Stimulated activated CD8-positive, alpha-beta memory T cell treated with anti-CD3 and anti-CD28 coated beads, Interleukin-7, amount 100 ng/mL, for 24 hours (primary cell): ENCODE measurements around the gene POU6F1.

ENCODE experiments used
- DNase-seq: peaks from one replicate; pipeline ENCODE4 v3.0.0-alpha.2; 2020; ENCODE audit warnings: low read depth

The POU6F1 gene

GRCh38 chr12:51162217-51162616, 55.6 kb downstream of the POU6F1 start:
- DNase-seq: no peak

GRCh38 chr12:51160814-51161459, 56.9 kb downstream of the POU6F1 start:
- DNase-seq: no peak

DNA sequence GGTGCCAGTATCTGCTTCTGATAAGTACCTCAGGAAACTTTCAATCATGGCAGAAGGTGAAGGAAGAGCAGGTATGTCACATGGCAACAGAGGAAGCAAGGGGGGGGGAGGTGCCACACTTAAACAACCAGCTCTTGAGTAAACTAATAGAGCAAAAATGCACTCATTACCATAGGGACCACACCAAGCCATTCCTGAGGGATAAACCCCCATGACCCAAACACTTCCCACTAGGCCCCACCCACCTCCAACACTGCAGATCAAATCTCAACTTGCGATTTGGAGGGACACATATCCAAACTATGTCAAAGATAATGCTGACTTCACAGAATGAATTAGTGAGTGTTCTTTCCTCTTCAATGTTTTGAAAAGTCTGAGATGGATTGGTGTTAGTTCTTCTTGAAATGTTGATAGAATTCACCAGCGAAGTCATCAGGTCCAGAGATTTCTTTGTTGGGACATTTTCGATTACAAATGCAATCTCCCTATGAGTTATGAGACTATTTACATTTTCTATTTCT, 61.6 kb downstream of the POU6F1 start:
- no peak for DNase-seq

GRCh38 chr12:51152953-51153352, 64.9 kb downstream of the POU6F1 start:
- no peak for DNase-seq

DNA sequence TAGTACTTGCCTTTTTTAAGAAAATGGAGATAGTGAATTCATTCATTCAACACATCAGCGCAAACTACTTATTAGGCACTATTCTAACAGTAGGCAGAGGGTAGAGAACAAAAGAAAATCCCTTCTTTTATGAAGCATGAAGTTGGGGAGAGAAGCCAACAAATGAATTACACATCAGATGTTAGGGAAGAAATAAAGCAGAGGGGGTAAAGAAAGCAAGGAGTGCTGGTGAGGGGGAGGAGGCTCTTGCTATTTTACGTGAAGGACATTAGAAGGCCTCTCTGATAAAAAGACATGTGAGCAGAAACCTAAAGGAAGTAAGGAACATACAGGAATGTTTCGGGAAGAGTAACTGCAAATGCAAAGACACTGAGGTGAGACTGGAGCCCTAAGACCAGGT, 67.1 kb downstream of the POU6F1 start:
- DNase-seq: no peak

- DNase-seq: no peak
Observed at GRCh38 chr12:51147309-51147708, 70.6 kb downstream of the POU6F1 start.

DNA sequence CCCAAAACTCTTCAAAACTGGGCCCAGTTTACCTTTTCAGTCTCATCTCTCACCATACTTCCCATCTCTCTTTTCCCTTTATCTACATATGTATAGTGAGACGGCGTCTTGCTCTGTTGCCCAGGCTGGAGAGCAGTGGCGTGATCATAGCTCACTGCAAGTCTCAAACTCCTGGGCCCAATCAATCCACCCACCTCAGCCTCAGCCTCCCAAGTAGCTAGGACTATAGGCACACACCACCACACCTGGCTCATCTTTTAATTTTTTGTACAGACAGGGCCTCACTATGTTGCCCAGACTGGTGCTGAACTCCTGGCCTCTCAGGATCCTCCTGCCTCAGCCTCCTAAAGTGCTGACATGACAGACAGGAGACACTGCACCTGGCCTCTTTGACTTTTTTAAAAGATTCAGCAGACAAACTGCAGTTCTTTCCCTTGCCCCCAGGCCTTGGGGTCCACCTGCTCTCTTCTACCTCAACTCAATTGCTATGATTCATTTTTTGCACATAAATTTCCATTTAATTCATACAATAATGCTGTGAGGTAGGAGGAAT, 78.5 kb downstream of the POU6F1 start:
- no peak for DNase-seq
